Activated effector memory CD4-positive, alpha-beta T cell treated with anti-CD3 and anti-CD28 coated beads, Interleukin-2, amount 50 U/mL, for 16 hours (primary cell): Measurements from ENCODE around the gene ENDOV.
"Not testable (repeated sequence)": the region's sequence is repeated elsewhere in the genome, so short reads cannot be mapped to it uniquely, and the experiment has no call there.

Experiments used
- DNase-seq: peaks from one replicate; pipeline ENCODE4 v3.0.0-alpha.2; 2020

The ENDOV gene

DNA sequence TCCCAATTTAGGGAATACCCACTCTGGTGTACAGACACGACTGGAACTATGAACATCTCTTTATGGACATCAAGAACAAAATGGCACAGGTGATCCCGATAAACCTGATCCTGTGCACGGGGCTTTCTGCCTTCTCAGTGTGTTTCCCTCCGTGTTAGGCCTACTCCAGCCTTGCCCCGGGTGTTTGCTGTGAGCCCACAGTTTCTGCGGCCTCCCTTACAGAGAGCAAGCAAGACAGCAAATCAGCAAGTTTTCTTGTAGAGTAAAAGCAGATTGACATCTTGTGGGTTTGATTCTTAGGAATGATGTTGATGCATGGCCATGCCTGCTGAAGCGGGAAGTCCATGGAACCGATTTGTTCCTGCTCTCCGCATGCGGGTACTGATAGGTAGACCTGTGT lies 26.4 kb upstream of the ENDOV start:
- no peak for DNase-seq

DNA sequence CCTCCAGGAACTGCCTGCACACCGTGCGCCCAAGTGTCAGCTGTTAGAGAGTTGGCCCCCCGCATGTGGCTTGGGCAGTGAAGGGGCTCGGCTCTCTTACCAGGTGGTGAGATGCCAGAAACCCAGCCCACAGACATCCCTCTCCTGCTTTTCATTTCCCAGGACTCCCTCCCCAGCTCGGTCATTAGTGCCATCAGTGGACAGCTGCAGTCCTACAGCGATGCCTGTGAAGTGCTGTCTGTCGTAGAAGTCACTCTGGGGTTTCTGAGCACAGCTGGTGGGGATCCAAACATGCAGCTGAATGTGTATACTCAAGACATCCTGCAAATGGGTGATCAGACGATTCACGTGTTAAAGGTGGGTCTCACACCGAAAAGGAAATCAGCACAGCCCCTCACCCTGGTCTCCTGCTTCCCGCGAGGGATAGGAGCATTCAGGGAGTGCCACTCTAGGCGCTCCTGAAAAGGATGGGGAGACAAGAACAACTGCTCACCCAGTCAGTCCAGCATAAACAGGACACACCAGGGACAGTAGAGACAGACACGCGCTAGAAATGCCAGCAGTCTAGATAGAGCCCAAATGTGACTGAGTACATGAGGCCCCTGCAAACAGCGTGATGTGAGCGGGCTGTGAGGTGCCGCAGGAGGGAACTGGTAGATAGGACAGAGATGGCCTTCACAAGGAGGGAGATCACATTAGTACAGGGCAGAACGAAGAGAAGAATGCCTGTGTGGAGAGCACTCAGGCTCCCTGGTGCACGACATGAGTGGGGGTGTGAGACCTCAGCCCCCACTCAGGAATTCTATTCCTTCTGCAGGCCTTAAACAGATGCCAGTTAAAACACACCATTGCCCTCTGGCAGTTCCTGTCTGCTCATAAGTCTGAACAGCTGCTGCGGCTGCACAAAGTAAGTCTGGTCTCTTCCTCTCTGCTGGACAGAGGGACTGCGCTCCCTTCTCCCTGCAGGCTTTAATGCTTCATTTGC lies 25.7 kb upstream of the ENDOV start:
- DNase-seq: peak; percentile 59

DNA sequence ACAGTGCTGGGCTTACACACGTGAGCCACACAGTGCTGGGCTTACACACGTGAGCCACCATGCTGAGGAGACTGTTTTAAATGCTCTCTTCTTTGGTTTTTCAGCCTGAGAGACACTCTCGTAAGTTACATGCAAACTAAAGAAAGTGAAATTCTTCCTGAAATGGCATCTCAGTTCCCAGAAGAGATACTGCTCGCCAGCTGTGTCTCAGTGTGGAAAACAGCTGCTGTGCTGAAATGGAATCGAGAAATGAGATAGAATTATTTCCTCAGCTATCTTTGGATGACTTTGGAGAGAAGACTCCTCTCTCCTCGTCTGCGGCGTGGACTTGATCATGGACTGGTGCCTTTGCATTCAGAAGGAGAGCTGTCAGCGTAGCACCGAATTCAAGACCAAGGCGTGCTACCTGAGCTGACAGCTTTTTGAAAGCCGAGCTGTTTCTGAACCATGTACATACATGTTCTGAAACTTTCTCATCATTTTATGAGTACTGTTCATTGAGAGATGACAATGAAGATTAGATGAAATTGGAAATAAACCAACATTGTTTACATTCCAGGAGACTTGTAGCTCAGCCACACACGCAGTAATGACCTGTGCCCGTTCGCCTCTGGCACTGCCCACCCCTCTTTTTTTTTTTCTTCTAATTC lies 21.6 kb upstream of the ENDOV start:
- DNase-seq: peak; percentile 45

DNA sequence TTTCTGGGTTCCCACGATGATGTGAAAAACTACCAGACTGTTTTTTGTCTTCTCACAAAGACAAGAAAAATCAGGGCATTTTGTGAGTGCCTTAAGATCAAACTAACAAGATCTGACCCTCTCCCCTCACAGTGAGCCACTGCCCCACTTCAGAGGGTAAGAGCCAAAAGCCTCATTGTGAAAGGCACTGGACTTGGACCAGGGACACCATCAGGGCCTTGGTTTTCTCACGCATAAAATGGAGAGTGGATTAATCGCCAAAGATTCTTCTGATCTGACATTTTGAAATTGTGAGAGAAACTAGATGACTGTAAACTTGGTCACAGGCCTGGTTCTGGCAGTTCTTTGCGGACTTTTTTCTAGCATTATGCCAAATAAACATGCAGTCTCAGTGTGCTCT lies 21.0 kb upstream of the ENDOV start:
- peak; percentile 1 for DNase-seq

DNA sequence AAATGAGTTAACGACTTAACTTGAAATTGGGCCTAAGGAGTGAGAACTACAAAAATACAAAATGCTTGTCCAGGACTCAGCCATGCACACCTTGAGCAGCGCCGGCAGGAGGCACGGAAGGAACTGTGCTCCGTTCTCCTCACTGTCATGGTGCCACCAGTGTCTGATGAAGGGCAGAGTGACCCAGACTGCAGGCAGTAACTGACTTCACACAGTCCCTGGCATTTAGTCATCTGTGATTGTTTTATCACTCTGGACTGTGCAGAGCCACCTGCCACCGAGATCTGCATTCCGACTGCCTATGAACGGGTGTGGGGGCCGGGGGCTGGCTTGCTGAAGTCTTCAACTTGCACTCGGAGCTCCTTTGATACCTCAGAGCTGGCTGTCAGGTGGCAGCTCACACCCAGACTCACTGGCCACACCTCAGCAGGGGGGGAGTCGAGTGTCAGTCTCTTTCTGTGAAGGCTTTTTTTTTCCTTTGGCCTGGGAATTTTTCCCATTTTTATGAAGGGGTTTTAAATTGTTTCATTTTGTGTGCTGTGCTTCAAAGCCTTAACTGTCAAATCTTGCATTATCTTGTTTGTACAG lies 20.2 kb upstream of the ENDOV start:
- peak; percentile 60 for DNase-seq

DNA sequence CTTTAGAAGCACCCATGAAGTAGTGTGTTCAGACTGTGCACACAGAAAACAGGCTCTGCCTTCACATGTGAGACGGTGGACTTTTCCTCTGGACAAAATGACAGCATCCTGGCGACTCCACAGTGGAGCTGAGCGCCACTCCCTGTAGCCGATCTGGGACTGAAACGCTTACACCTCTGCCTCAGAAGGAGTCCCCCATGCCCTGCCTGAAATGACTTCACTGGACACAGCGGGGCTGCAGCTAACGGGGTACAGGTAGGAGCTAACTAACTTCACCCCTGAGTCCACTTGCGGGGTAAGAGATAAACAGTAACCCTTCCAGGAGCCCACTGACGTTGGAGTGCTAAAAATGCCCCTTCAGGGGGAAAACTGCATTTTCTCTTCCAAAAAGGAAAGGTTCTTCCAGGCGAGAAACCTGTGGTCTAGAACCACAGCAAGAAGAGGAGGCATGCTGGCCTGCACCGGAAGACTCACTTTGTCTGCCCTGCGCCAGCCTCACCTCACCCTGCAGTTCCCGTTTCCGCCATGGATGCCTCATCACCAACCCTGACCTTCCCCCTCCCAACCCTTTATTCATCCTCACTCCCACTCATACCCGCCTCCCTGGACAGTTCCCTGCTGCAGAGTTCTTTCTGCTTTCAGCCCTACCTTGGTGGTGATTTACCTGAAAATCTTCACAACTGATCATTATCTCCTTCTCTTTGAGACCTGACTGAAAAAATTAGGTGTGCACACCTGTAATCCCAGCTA lies 19.4 kb upstream of the ENDOV start:
- peak; percentile 58 for DNase-seq

DNA sequence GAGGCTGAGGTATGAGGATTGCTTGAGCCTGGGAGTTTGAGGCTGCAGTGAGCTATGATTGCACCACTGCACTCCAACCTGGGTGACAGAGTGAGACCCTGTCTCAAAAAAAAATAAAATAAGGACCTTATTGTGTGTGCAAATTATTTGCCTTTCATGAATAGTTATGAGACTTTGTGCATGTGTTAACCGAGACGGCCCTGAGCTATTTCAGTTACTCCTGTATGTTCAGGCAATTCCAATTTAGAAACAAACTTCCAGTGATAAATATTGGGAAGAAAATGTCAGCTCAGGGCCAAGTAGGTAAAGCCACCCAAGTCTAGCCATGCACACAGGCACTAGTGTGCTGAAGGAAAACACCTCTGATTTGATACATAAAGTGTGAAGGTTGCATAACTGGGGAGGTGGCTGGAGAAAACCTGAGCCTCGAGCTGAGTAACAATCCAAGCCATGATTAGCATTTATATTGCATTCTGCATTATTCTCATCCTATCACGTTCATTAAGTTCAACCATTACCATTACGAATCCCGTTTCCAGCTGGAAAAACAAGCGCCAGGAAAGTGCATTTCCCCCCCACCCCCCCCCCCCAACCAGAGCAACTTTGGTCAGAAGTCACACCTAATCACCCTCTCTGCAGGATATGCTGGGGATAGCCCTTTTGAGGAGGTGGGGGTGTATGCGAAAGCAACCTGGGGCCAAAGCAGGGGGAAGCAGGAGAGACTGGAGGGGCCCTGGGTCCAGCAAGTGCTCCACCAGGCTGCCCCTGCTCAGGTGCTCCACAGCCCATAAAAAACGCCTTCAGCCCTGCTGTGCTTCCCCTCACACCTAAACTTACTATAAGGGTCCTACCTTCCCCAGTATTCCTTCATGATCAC lies 18.6 kb upstream of the ENDOV start:
- DNase-seq: peak; percentile 59

DNA sequence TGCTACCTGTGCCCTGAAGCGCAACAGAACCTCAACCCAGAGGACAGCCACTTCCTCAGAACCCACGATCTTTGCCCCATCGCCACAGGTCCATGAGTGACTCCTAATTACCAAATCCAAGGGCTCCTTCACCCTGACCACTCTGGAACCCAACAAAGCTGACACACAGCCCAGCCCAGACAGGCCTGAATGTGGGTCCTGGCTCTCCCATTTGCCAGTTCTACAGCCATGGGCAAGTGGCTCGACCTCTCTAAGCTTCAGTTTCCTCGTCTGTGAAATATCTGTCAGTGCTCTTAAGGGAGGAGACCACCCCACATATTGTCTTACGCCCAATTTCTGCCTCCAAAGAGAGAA lies 18.0 kb upstream of the ENDOV start:
- no peak for DNase-seq

DNA sequence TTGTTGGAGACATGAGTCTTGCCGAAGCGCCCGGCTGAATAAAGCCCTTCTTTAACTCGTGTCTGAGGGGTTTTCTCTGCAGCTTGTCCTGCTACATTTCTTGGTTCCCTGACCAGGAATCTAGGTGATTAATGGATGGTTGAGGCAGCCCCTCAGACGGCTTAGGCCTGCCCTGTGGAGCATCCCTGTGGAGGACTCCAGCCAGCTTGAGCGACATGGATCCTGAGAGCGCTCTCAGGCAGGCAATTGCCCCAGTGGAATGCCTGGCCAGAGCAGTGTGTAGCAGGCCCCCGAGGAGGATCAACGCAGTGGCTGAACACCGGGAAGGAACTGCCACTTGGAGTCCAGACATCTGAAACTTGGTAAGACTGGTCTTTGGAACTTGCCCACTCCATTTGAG lies 17.3 kb upstream of the ENDOV start:
- no peak for DNase-seq

DNA sequence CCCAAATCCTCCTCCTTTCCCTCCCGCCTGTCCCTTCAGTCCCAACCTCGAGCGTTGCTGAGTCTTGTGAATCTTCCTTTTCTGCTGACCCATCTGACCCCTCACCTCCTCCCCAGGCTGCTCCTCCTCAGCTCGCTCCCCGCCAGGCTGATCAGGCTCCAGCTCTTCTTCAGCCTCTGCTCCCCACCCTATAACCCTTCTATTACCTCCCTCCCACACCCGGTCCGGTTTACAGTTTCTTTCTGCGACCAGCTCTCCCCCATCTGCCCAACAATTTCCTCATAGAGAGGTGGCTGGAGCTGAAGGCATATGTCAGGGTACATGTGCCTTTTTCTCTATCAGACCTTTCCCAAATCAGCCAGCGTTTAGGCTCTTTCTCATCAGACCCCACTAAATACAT lies 13.9 kb upstream of the ENDOV start:
- not testable (repeated sequence) for DNase-seq

DNA sequence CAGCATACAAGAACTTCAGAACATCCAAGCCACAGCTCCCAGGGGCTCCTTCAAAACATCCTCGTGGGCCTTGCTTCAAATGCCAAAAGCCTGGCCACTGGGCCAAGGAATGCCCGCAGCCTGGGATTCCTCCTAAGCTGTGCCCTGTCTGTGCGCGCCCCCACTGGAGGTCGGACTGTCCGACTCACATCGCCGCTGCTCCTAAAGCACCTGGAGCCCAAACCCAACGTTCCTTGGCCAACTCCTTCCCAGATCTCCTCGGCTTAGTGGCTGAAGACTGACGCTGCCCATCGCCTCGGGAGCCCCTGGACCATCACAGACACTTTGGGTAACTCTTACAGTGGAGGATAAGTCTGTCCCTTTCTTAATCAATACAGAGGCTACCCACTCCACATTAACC lies 12.9 kb upstream of the ENDOV start:
- not testable (repeated sequence) for DNase-seq

DNA sequence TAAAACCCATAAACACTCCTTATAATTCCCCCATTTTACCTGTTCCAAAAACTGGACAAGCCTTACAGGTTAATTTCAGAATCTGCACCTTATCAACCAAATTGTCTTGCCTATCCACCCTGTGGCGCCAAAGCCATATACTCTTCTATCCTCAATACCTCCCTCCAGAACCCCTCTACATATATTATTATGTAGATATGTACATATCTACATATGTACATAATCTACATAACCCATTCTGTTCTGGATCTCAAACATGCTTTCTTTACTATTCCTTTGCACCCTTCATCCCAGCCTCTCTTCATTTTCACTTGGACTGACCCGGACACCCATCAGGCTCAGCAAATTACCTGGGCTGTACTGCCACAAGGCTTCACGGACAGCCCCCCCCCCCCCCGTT lies 12.0 kb upstream of the ENDOV start:
- DNase-seq: no peak

DNA sequence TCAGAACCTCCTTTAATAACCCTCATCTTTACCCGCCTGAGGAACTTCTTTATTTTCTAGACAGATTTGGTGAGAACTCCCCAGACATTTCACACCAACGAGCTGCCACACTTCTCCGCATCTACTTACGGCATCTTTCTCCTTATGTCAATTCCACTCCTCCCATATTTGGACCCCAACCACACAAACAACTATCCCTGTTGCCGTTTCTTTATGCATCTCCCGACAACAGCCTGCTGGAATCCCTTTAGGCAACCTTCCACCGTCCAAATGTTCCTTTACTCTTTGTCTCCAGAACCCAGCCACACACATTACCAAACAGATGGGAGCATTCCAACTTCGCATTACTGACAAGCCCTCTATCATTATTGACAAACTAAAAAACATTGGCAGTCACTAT lies 8.8 kb upstream of the ENDOV start:
- no peak for DNase-seq

DNA sequence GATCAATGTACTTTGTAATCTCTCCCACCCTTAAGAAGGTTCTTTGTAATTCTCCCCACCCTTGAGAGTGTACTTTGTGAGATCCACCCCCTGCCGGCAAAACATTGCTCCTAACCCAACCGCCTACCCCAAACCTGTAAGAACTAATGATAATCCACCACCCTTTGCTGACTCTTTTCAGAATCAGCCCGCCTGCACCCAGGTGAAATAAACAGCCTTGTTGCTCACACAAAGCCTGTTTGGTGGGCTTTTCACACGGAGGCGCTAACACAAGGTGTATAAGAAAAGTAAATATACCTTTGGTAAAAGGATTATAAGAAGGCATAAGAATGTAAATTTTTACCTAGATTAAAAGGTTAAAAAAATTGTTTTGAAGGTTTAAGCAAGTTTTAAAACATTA lies 7.0 kb upstream of the ENDOV start:
- not testable (repeated sequence) for DNase-seq

DNA sequence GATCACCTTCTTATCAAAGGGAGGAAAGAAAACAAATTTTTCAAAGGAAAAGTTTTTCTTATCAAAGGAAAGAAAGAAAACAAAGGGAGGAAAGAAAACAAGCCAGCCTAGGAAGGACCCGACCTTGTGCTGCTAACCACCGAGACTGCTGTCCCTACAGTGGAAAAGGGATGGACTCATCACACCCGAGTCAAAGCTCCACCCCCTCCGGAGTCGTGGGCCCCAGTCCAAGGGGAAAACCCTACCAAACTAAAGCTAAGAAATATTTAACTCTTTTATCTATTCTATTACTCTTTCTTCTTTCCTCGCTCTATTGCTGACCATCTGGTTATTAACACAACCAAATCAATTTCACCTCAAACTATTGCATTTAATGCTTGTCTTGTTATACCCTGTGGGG lies 6.1 kb upstream of the ENDOV start:
- DNase-seq: no peak

DNA sequence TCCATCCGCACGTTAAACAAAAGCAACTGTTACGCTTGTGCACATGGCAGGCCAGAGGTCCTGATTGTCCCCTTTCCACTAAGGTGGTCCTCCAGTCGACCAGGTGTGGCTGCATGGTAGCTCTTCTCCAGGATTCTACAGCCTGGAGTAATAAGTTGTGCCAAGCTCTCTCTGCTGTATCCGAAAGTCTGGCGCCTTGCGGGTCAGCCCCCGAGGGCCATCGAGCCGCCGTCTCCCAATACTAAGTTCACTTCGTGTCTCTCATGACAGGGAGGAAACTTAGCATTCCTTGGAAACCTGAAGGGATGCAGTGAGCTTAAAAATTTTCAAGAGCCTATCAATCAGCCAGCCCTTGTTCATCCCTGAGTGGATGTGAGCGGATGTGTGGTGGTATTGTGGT lies 5.3 kb upstream of the ENDOV start:
- DNase-seq: no peak

DNA sequence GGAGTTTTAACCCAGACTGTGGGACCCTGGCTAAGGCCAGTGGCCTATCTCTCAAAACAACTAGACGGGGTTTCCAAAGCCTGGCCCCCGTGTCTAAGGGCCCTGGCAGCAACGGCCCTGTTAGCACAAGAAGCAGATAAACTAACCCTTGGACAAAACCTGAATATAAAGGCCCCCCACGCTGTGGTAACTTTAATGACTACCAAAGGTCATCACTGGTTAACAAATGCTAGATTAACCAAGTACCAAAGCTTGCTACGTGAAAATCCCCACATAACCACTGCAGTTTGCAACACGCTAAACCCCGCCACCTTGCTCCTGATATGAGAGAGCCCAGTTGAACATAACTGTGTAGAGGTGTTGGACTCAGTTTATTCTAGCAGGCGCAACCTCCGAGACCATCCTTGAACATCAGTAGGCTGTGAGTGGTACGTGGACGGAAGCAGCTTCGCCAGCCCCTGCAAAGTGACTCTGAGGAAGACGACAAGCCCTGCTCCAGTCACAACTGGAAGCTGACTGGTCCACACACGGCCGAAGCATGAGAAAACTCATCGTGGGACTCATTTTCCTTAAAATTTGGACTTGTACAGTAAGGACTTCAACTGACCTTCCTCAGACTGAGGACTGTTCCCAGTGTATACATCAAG lies 4.4 kb upstream of the ENDOV start:
- not testable (repeated sequence) for DNase-seq

DNA sequence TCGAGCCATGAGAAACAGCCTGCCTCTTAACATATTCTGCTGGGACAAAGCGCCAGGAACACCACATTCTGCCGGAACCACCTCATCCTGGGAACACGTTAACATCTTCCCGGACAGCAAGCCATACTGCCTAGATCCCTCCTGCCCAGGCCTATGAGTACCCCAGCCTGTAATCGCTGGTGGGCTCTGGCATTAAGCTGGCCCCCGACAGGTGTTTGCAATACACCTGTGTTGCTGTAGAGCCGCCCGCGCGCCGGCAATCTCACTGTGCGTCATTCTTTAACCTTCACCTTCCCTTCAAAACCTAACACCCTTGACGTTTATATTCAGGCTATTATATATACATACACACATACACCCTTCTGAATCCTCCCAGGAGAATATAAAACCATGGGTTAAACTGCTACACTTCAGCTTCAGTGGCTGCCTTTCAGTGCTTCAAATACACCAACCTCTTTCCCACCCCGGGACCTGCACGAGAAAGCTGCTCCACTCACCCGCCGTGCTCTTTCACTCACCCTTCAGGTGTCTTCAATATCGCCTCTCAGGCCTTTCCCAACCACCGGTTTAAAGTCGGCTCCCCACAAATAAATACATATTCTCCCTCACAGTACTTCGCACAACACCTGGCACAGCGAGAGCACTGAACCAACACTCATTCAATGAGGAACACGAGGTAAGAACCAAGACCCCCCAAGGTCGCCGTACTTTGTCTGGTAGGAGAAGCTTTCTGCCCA lies 1.0 kb upstream of the ENDOV start:
- DNase-seq: peak; percentile 57

DNA sequence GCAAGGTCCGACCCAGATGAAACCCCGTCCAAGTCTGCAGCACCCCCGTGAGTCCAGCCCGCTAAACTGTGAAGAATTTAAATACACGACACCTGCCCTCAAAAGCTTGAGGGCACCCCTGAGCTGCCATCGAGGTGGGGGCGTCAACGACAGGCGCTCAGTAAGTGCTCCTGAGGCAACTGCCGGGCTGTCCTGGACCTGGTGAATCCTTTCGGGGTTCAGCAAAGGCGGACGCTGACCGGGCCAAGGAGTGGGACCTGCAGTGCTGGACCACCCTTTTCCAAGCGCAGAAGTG lies 512 bp upstream of the ENDOV start:
- DNase-seq: no peak

DNA sequence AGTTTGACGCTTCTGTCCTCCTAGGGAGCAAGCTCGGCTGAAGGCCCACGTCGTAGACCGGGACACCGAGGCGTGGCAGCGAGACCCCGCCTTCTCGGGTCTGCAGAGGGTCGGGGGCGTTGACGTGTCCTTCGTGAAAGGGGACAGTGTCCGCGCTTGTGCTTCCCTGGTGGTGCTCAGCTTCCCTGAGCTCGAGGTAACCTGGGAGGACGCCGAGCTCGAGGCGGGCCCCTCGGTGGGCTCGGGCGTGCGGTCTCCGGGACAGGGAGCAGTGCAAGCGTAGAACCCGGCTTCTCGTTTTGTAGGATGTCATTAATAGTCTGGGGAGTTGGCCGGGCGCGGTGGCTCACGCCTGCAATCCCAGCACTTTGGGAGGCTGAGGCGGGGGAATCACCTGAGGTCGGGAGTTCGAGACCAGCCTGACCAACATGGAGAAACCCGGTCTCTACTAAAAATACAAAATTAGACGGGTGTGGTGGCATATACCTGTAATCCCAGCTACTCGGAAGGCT lies 715 bp downstream of the ENDOV start:
- DNase-seq: no peak
